ENCODE measurements around the gene HTT.

HTT gene

GRCh38 chr4:3219761-3220475, 145.4 kb downstream of the HTT start:
- Histone ChIP-seq H2AFZ (ENCODE audit: low read length) (no peak overlapping the region), H3K4me2 (ENCODE audit: low read depth, low read length, poor library complexity, severe bottlenecking) (no peak overlapping the region), H3K4me3 (ENCODE audit: low read length, poor library complexity, severe bottlenecking) (no peak overlapping the region), H3K9me3 (ENCODE audit: insufficient read depth, low read depth, low read length) (no peaks in the 10 kb centered on the region), H3K36me3 (ENCODE audit: insufficient read depth, low read length) (peaks cover 70% of the 10 kb centered on the region; the same call in 1 of the 2 replicates), H3K79me2 (ENCODE audit: insufficient read depth, low read length) (no peaks in the 10 kb centered on the region), H3F3A (ENCODE audit: low read depth) (no peaks in the 10 kb centered on the region), H3K9me2 (replicated peaks; ENCODE audit: low read depth, low read length) (no peaks in the 10 kb centered on the region), H3K4me1 (ENCODE audit: insufficient read depth, low read length, poor library complexity, severe bottlenecking) (peaks cover 9% of the 10 kb centered on the region), H4K20me1 (ENCODE audit: insufficient read depth, low read length, poor library complexity, severe bottlenecking) (no peaks in the 10 kb centered on the region), H3K9ac (ENCODE audit: low read depth, low read length, poor library complexity, severe bottlenecking) (peak overlapping the region; percentile 31), H3K27me3 (ENCODE audit: insufficient read depth, low read length, poor library complexity, severe bottlenecking) (no peaks in the 10 kb centered on the region)
- TF ChIP-seq EZH2phosphoT487 (IDR thresholded peaks at IDR 0.05; ENCODE audit: borderline replicate concordance), result no peak
- TF ChIP-seq, protein P1, sequence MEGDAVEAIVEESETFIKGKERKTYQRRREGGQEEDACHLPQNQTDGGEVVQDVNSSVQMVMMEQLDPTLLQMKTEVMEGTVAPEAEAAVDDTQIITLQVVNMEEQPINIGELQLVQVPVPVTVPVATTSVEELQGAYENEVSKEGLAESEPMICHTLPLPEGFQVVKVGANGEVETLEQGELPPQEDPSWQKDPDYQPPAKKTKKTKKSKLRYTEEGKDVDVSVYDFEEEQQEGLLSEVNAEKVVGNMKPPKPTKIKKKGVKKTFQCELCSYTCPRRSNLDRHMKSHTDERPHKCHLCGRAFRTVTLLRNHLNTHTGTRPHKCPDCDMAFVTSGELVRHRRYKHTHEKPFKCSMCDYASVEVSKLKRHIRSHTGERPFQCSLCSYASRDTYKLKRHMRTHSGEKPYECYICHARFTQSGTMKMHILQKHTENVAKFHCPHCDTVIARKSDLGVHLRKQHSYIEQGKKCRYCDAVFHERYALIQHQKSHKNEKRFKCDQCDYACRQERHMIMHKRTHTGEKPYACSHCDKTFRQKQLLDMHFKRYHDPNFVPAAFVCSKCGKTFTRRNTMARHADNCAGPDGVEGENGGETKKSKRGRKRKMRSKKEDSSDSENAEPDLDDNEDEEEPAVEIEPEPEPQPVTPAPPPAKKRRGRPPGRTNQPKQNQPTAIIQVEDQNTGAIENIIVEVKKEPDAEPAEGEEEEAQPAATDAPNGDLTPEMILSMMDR (conservative IDR thresholded peaks at IDR 0.05; ENCODE audit: low read length), result no peak

DNA sequence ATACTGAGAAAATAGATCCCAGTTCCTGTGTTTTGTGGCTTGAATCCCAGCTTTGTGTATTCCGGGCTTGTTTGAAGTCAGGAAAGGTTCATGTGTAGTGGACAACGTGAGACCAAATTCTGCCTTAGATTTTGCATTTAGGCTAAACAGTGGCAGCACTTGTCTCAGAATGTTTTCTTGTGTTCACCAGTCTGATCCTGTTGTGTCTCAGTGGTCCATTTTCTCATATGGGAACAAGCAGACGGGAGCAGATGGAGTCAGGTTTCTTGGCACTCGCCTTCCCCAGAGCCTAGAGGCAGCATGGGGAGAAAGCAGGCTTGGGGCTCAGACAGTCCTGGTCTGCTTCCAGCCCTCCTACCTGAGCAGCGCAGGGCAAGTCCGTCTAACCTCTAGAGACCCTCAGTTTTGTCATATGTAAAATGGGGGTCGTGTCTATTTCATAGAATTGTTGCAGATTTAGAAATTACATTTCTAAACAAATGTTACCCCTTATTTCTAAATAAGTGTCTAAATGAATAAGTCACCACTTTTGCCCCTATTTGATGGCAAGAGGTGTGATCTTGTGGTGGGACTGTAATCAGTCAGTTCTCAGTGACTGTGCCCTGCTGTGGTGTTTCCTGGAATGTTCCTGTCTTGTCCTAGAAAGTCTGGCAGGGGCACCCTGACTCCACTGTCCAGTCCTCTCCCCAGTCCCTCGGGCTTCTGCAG, 146.1 kb downstream of the HTT start:
- Histone ChIP-seq H3K27me3 (ENCODE audit: insufficient read depth, low read length, poor library complexity, severe bottlenecking) (no peaks in the 10 kb centered on the region), H3K4me3 (ENCODE audit: low read length, poor library complexity, severe bottlenecking) (no peak overlapping the region), H4K20me1 (ENCODE audit: insufficient read depth, low read length, poor library complexity, severe bottlenecking) (no peaks in the 10 kb centered on the region), H3K9ac (ENCODE audit: low read depth, low read length, poor library complexity, severe bottlenecking) (no peak overlapping the region), H3K9me2 (replicated peaks; ENCODE audit: low read depth, low read length) (no peaks in the 10 kb centered on the region), H3K4me1 (ENCODE audit: insufficient read depth, low read length, poor library complexity, severe bottlenecking) (peaks cover 9% of the 10 kb centered on the region), H3K79me2 (ENCODE audit: insufficient read depth, low read length) (no peaks in the 10 kb centered on the region), H3K4me2 (ENCODE audit: low read depth, low read length, poor library complexity, severe bottlenecking) (no peak overlapping the region), H2AFZ (ENCODE audit: low read length) (no peak overlapping the region), H3K9me3 (ENCODE audit: insufficient read depth, low read depth, low read length) (no peaks in the 10 kb centered on the region), H3K36me3 (ENCODE audit: insufficient read depth, low read length) (peaks cover 69% of the 10 kb centered on the region; the same call in 1 of the 2 replicates), H3F3A (ENCODE audit: low read depth) (no peaks in the 10 kb centered on the region)
- TF ChIP-seq EZH2phosphoT487 (IDR thresholded peaks at IDR 0.05; ENCODE audit: borderline replicate concordance), result no peak
- TF ChIP-seq, protein P1 (conservative IDR thresholded peaks at IDR 0.05; ENCODE audit: low read length), result no peak

DNA sequence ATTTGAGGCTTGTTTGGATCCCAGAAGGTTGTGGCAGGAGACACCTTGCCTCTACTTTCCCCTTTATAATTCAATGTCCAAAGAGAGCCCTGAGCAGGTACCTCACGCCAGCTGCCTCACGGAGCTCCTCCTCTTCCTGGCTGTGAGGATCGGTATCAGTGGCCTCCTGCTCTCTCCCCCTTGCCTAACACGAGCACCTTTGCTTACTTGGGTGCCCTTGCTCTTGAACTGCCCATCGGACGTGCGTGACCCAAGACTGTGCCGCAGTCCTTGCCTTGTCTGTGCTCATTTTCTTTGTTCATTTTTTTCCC, 146.7 kb downstream of the HTT start:
- Histone ChIP-seq H2AFZ (ENCODE audit: low read length) (no peak overlapping the region), H3K79me2 (ENCODE audit: insufficient read depth, low read length) (no peaks in the 10 kb centered on the region), H3K9ac (ENCODE audit: low read depth, low read length, poor library complexity, severe bottlenecking) (no peak overlapping the region), H3K4me2 (ENCODE audit: low read depth, low read length, poor library complexity, severe bottlenecking) (no peak overlapping the region), H3K9me2 (replicated peaks; ENCODE audit: low read depth, low read length) (no peaks in the 10 kb centered on the region), H3K36me3 (ENCODE audit: insufficient read depth, low read length) (peaks cover 64% of the 10 kb centered on the region; the same call in 1 of the 2 replicates), H3K4me1 (ENCODE audit: insufficient read depth, low read length, poor library complexity, severe bottlenecking) (peaks cover 9% of the 10 kb centered on the region), H3K4me3 (ENCODE audit: low read length, poor library complexity, severe bottlenecking) (no peak overlapping the region), H4K20me1 (ENCODE audit: insufficient read depth, low read length, poor library complexity, severe bottlenecking) (no peaks in the 10 kb centered on the region), H3F3A (ENCODE audit: low read depth) (no peaks in the 10 kb centered on the region), H3K9me3 (ENCODE audit: insufficient read depth, low read depth, low read length) (no peaks in the 10 kb centered on the region), H3K27me3 (ENCODE audit: insufficient read depth, low read length, poor library complexity, severe bottlenecking) (no peaks in the 10 kb centered on the region)
- no peak for TF ChIP-seq EZH2phosphoT487 (IDR thresholded peaks at IDR 0.05; ENCODE audit: borderline replicate concordance)
- TF ChIP-seq, protein P1 (conservative IDR thresholded peaks at IDR 0.05; ENCODE audit: low read length), result no peak

Measured in Loucy (cell line).